ENCODE results near the gene SH3TC1.

DNA sequence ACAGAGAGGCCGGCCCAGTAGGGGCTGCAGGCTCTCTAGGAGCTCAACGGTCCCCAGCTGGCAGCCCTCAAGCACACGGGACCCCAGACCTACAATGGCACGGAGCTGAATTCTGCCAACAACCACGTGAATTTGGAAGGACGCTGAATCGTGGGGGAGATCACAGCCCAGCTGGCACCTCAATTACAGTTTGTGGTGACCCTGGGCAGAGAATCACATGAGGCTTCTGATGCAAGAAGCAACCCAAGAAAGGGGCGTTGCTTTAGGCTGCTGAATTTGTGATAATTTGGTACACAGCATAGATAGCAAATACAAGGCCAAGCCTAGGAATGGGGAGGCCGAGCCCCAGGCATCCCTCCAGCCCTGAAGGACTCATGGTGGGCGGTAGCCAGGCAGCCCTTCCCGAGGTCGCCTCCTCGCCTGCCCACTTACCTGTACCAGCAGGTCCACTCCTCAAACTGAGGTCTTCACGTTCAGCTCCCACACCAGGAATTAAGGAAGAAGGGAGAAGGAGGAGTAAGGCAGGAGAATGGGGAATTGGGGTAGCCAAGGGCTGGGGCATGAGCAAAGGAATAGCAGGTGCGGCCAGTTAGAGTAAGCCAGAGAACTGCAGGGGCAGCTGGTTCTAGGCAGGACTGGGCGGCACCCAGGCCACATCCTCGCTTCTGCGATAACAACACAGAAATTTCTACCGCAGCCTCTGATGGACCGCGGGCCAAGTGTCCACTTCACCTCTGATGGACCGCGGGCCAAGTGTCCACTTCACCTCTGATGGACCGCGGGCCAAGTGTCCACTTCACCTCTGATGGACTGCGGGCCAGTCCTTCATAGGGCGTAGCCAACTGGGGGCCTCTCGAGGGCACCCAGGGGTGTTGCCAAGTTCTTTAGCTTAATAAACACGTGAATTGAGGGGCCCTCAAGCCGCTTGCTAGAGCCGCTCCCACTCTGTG lies 47.1 kb downstream of the SH3TC1 start:
- TF ChIP-seq POLR2AphosphoS5 (IDR thresholded peaks at IDR 0.05) (no peak), POLR2A (IDR thresholded peaks at IDR 0.05; ENCODE audit: low read depth) (no peak), EP300 (IDR thresholded peaks at IDR 0.05) (no peak)
- TF ChIP-seq, protein P1, sequence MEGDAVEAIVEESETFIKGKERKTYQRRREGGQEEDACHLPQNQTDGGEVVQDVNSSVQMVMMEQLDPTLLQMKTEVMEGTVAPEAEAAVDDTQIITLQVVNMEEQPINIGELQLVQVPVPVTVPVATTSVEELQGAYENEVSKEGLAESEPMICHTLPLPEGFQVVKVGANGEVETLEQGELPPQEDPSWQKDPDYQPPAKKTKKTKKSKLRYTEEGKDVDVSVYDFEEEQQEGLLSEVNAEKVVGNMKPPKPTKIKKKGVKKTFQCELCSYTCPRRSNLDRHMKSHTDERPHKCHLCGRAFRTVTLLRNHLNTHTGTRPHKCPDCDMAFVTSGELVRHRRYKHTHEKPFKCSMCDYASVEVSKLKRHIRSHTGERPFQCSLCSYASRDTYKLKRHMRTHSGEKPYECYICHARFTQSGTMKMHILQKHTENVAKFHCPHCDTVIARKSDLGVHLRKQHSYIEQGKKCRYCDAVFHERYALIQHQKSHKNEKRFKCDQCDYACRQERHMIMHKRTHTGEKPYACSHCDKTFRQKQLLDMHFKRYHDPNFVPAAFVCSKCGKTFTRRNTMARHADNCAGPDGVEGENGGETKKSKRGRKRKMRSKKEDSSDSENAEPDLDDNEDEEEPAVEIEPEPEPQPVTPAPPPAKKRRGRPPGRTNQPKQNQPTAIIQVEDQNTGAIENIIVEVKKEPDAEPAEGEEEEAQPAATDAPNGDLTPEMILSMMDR (IDR thresholded peaks at IDR 0.05): no peak

Measured in esophagus muscularis mucosa (tissue), 4 donors.